Activated CD4-positive, alpha-beta T cell treated with anti-CD3 and anti-CD28 coated beads, Interleukin-2, amount 50 U/mL, for 16 hours (primary cell): ENCODE results near the gene PSMB8.
"Not testable (repeated sequence)": the region's sequence is repeated elsewhere in the genome, so short reads cannot be mapped to it uniquely, and the experiment has no call there.

Source experiments
- DNase-seq: peaks from one replicate; pipeline ENCODE4 v3.0.0-alpha.2; 2020

Gene PSMB8

GRCh38 chr6:32836873-32837272 lies 7.0 kb downstream of the PSMB8 start:
- no peak for DNase-seq

GRCh38 chr6:32835167-32835893 lies 8.5 kb downstream of the PSMB8 start:
- no peak for DNase-seq

- DNase-seq: no peak
Observed at GRCh38 chr6:32833664-32834063, 10.2 kb downstream of the PSMB8 start.

- DNase-seq: no peak
Observed at GRCh38 chr6:32832535-32832934, 11.3 kb downstream of the PSMB8 start.

- DNase-seq: no peak
Observed at GRCh38 chr6:32830936-32831335, 12.9 kb downstream of the PSMB8 start.

- no peak for DNase-seq
Observed at GRCh38 chr6:32830017-32830416, 13.8 kb downstream of the PSMB8 start.

- no peak for DNase-seq
Observed at GRCh38 chr6:32829495-32829894, 14.4 kb downstream of the PSMB8 start.

- DNase-seq: no peak
Observed at GRCh38 chr6:32827025-32827424, 16.8 kb downstream of the PSMB8 start.

GRCh38 chr6:32825966-32826365 lies 17.9 kb downstream of the PSMB8 start:
- no peak for DNase-seq

- DNase-seq: no peak
Observed at GRCh38 chr6:32819729-32820128, 24.1 kb downstream of the PSMB8 start.

GRCh38 chr6:32818867-32819266 lies 25.0 kb downstream of the PSMB8 start:
- DNase-seq: no peak

GRCh38 chr6:32816746-32817204 lies 27.1 kb downstream of the PSMB8 start, which contains the start of gene HLA-DOB:
HLA-DOB (minus strand) TSS chr6:32817002; CDS start chr6:32816951, 51 bp downstream.
- DNase-seq: peak; percentile 35

- DNase-seq: no peak
Observed at GRCh38 chr6:32815996-32816395, 27.9 kb downstream of the PSMB8 start.

- DNase-seq: no peak
Observed at GRCh38 chr6:32815115-32815514, 28.7 kb downstream of the PSMB8 start.

- no peak for DNase-seq
Observed at GRCh38 chr6:32814145-32814544, 29.7 kb downstream of the PSMB8 start.

- DNase-seq: no peak
Observed at GRCh38 chr6:32809171-32809570, 34.7 kb downstream of the PSMB8 start.

- no peak for DNase-seq
Observed at GRCh38 chr6:32807020-32807580, 36.7 kb downstream of the PSMB8 start.

GRCh38 chr6:32805404-32805803 lies 38.4 kb downstream of the PSMB8 start:
- not testable (repeated sequence) for DNase-seq

- DNase-seq: no peak
Observed at GRCh38 chr6:32803416-32803815, 40.4 kb downstream of the PSMB8 start.

GRCh38 chr6:32799740-32800139 lies 44.1 kb downstream of the PSMB8 start:
- no peak for DNase-seq

- no peak for DNase-seq
Observed at GRCh38 chr6:32799168-32799567, 44.7 kb downstream of the PSMB8 start.

GRCh38 chr6:32796848-32797776 lies 46.7 kb downstream of the PSMB8 start:
- DNase-seq: peak; percentile 71

- DNase-seq: no peak
Observed at GRCh38 chr6:32794510-32794909, 49.3 kb downstream of the PSMB8 start.
